HG02943 (cell line): ENCODE measurements around the gene CAVIN2.

Source experiments
- ATAC-seq: cut with Tn5 transposase; IDR thresholded peaks from one replicate; pipeline ENCODE4 v1.9.1; 2021; ENCODE audit warnings: mild to moderate bottlenecking, low read depth, moderate library complexity; ENCODE audit not compliant: unreplicated experiment

CAVIN2 gene

DNA sequence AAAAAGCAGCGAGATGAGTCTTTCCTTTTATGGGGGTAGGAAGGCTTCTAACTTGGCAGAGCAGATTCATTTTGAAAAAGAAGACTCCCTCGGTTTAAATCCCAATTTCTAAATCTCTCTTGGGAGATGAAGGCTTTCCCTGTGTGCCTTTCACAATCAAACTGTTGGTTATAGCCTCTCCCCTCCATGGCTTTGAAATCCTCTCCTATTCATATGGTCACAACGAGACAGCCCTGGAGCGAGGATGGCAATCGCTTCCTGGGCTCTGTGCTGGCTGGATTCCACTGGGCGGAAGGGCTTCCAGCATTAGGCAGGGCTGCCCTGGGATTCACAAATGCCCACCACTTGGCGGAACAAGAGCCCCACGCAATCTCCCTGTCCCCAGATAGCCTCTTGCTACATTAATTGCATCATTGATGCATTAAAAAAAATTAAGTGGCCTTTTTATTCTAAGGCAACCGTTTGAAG lies 1.6 kb downstream of the CAVIN2 start:
- ATAC-seq: no peak

DNA sequence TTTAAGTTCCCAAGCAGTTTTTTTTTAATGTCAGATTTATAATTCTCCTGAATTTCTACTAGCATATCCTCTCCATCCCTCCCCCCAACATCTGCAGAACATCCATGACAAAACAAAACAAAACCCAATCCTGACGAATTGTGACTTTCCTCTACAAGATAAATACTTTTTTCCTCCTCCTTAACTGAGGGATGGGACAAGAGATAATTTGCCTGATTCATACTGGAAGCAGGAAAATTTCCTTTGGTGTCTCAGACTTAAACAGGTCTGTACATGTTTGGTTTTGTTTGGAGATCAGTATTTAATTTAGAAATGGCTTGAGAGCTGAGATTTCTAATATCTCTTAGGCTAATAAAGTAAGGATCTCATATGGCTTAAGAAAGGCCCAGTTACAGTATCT lies 2.2 kb downstream of the CAVIN2 start:
- no peak for ATAC-seq

- ATAC-seq: no peak
Observed at GRCh38 chr2:191840921-191841320, 6.0 kb downstream of the CAVIN2 start.

DNA sequence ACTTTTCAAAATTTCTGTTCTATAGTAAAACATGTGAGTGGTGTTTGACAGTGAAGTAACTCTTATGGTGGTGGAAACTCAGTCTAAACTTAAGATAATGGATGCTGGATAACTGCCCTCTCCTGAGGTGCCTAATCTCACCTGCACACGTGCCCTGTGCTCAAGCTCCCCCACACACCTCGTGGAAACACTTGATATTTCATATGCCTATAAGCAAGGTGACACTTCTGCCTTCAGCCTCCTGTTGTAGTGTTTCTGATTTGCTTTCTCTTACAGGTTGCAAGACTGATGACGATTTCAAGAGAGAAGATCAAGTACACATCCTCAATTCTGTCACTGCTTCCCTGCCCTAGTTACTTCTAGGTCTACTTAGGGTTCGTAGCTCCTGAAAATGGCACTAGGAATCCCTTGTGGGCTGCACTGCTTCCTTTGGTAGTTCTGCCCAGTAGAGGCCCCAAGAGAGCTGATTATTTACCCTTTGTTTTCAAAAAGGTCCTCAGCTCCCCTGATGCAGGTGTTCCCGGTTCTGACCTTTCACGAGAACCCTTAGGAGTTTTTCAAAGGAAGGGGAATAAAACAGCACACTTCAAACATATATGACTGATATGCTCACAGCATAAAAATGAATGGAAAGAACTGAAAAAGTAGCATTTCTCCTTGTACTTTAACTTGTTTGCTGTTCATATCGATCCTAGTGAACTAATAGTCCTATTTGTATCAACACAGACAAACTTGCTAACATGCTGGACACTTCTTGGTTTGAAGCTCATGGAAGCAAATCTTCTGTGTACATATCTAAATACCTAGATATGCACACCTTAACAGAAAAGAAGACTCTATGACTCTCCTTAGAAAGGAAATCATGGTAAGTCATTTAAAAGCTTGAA lies 6.7 kb downstream of the CAVIN2 start:
- no peak for ATAC-seq

- no peak for ATAC-seq
Observed at GRCh38 chr2:191838526-191838925, 8.4 kb downstream of the CAVIN2 start.

DNA sequence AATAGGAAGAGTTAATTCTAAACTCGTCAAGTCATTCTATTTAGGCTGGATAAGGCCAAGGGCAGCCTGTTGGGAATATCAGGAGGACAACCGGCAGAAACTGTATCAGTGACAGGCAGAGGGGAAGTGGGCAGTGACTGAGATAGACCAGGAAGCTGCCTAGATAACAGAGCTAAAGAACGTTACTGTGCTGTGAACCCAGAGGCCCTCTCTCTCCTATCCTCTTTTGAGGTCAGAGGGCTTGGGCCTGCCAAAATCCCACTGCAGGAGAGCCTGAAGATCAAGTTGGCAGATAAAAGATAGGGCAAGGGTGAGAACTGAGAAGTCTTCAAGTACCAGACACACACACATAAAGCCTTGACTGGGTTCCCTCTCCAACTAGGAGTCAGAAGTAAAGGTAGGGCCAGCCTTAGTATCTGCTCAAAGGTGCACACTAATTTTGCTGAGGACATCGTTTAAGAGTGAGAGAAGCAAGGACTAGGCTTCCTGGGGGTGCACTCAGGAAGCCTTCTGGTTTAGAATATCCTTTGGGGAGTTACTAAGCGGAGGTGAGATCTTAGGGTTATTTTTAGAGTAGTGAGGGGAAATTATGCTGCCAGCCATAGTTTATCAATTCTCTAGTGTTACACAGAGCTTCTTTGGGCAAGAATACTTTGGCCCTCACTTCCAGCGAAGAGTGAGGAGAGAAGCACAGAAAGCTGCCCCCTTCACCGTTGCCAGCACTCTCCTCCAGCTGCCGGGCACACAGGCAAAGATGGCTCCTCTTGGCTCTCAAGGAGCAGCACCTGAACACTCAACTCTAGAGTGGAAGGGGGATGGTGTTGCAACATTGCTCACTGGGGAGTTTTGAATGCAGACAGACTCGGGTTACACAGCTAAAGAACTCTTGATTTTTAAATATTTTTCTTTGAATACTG lies 9.8 kb downstream of the CAVIN2 start:
- no peak for ATAC-seq

DNA sequence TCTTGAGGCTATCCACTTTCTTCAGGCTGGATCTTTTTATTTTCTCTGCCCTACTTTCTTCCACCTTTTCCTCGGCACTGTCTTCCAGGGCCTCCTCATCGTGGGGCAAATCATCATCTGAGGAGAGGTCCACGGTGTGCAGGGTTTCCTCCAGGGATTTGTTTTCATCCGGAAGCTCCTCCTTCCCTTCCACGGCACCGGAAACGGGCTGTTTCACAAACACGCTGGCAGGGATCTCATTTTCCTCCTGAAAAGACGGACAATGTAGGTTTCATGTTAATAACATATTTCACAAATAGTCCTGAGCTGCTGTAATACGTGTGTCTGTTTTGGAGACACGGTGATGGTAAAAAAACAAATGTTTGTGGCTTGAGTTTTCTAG lies 10.4 kb downstream of the CAVIN2 start:
- no peak for ATAC-seq

- ATAC-seq: no peak
Observed at GRCh38 chr2:191835539-191836350, 11.1 kb downstream of the CAVIN2 start.

DNA sequence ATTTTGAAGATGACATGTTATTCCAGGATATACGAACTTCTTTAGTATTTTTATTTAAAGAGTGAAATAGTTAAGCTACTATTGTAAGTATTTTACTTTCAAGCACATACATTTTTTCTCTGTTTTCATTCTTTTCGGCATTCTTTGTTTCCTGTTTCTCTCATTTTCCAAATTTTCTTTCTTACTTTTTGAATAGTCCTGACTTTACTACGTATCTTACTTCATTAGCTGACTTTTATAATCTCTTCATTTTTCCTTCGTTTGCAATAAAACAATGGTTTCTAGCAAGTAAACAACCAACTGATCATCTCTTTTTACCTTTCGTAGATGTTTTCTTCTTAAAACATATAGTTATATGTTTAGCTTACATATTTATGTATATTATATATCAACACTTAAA lies 11.8 kb downstream of the CAVIN2 start:
- no peak for ATAC-seq

DNA sequence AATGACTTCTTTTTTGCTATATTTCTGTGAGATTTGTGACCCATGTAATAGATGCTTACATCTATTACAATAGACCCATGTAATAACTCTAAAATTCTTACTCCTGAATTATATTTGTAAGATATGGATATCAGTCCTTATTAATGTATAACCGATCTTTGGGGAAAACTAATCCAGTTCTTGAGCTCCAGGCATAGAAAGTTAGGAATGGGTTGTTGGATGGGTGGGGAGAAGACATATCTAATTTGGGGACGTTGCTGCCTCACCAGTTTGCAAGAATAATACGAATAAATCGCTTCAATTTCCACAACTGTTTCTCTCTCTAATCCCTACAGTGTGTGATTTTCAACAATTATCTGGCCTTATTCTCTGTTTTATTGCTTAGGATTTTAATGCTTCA lies 13.5 kb downstream of the CAVIN2 start:
- ATAC-seq: no peak

- no peak for ATAC-seq
Observed at GRCh38 chr2:191832668-191833067, 14.2 kb downstream of the CAVIN2 start.

- ATAC-seq: no peak
Observed at GRCh38 chr2:191831410-191831994, 15.4 kb downstream of the CAVIN2 start.

DNA sequence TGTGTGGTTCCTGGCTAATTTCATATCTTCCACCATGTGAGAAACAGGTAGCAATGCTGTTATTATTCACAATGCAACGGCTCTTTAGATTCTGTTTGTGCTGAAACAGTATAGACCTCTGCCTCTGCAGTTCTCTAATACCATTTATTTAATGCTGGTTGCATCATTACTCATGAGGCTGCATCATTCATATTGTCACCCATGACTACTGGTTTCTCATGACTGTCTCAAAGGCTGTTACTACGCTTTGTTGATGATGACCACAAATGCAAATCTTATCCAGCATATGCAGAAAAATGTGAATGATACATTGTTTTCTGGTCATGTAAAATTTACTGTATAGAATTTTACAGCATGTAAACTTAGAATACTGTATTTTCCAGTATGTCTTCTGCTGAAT lies 22.5 kb downstream of the CAVIN2 start:
- ATAC-seq: no peak

- no peak for ATAC-seq
Observed at GRCh38 chr2:191821078-191821477, 25.8 kb downstream of the CAVIN2 start.

DNA sequence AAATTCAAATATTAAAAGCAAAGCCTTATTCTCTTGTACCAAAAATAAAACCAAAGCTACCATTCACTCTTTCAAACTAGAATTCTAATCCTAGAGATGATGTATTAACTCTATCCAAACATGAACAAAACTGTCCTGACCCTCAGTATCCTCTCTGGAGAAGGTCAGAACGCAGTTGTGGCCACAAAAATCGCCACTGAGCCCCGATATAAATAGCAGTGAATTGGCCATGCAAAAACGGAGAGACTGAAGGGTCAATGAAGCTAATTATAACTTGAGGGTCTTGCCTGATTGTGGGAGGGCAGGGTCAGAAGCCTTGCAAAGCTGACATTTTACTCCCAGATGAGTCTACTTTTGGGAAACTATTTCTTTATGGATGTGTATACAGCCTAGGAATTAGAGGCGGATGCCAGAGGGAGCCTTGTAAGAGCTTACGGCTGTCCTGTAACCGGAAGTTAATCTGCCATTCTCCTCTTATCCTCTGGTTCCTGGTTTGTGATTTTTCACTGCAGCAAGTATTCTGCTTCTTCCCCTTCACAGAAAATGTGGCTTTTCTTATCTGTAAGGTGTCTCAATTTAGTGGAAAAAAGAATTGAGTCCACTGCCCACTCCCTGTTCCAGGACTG lies 28.1 kb downstream of the CAVIN2 start:
- no peak for ATAC-seq

DNA sequence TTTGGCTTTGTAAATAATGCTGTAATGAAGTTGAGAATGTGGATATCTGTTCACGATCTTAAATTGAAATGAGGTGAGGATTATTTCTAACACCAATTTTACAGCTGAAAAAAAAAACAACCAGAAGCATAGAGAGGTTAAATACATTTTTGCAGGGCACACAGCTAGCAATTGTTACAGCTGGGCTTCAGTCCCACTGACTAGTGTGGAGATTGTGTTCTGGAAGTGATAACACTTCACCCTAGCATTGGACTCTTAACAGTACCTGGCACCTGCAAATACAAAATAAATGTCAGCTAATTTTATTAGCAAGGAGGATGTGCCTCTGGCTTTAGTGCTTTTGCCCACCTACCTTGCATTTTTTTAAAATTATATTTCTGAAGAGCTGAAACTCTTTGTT lies 28.8 kb downstream of the CAVIN2 start:
- ATAC-seq: no peak

DNA sequence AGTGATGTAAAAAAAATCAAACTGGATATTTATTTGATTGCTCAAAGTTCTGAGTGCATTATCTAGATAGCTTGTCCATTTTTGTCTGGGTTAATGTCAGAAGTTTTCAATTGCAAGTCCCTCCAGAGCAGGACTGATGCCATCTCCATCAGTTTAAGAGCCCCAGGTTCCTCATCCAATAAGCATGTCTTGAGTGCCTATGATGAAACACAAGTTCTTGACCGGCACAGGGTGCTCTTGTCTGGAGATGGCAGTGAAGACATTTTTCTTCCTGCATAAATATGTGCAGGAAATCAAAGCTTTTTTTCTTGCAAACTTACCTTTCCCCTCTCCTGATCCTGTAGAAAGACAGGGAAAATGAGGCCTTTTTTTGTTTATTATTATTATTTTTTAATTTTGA lies 31.9 kb downstream of the CAVIN2 start:
- no peak for ATAC-seq

DNA sequence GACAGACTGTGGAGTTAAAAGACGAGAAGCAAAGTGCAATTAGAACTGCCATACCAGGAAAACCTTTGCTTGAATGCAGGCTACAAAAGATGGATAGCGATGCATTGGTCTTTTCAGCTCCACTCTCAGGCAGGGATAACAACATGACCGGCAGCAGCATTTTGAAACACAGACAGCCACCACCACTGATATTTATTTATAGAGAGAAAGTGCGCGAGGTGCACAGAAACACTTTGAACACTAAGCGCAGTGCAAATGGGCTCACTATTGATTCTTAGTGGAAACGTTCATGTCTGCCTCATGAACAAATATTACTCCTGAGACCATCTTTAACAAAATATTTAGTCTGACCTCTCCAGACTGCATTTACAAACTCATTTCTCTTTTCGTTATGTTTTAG lies 32.9 kb downstream of the CAVIN2 start:
- ATAC-seq: no peak

- ATAC-seq: no peak
Observed at GRCh38 chr2:191811807-191812602, 34.9 kb downstream of the CAVIN2 start.
